ENCODE measurements around the gene KCTD2. TPM values are rescaled to one million over a fixed set of nuclear protein-coding genes. Genes with fewer than 3 reads are reported as not detected.
A peak's percentile ranks its signal among the peaks of the same experiment; 100 is the strongest.

KCTD2 gene
- total and polyA plus RNA-seq, 10 donors: 11.0 to 28.4 (median 25.2) TPM

GRCh38 chr17:75064460-75064859 lies 17.4 kb downstream of the KCTD2 start:
- Histone ChIP-seq H3K4me3 (no peak overlapping the region), H3K27ac (no peak overlapping the region), H3K4me1 (peaks cover 0 to 32% (median 10%) of the 10 kb centered on the region in 6 donors), H3K27me3 (replicated peaks in 1 of 7) (no peaks in the 10 kb centered on the region), H3K9me3 (no peaks in the 10 kb centered on the region), H3K36me3 (peaks cover 0 to 63% (median 45%) of the 10 kb centered on the region in 6 donors)
- DNase-seq: no peak
- 91 to 97% (median 94%) methylated on average over 8 of the region's 8 CpGs for WGBS, 5 donors
- TF ChIP-seq, protein P1, sequence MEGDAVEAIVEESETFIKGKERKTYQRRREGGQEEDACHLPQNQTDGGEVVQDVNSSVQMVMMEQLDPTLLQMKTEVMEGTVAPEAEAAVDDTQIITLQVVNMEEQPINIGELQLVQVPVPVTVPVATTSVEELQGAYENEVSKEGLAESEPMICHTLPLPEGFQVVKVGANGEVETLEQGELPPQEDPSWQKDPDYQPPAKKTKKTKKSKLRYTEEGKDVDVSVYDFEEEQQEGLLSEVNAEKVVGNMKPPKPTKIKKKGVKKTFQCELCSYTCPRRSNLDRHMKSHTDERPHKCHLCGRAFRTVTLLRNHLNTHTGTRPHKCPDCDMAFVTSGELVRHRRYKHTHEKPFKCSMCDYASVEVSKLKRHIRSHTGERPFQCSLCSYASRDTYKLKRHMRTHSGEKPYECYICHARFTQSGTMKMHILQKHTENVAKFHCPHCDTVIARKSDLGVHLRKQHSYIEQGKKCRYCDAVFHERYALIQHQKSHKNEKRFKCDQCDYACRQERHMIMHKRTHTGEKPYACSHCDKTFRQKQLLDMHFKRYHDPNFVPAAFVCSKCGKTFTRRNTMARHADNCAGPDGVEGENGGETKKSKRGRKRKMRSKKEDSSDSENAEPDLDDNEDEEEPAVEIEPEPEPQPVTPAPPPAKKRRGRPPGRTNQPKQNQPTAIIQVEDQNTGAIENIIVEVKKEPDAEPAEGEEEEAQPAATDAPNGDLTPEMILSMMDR (IDR thresholded peaks at IDR 0.05 in 8 of 11, conservative IDR thresholded peaks at IDR 0.05 in 3 of 11): no peak
- no peak for TF ChIP-seq POLR2AphosphoS5 (IDR thresholded peaks at IDR 0.05)
- no peak for TF ChIP-seq POLR2A (IDR thresholded peaks at IDR 0.05)
- intact Hi-C loops (cut with DNase I; ENCODE audit: low total_unique reads): no loop called here

- Histone ChIP-seq H3K4me1 (peaks cover 0 to 26% (median 7%) of the 10 kb centered on the region in 6 donors), H3K9me3 (no peaks in the 10 kb centered on the region), H3K36me3 (peaks cover 0 to 57% (median 42%) of the 10 kb centered on the region in 6 donors), H3K27ac (peak overlapping the region in 4 of 8 donors; percentile 30 to 60 (median 38)), H3K4me3 (no peak overlapping the region), H3K27me3 (replicated peaks in 1 of 7) (no peaks in the 10 kb centered on the region)
- TF ChIP-seq, protein P1 (IDR thresholded peaks at IDR 0.05 in 8 of 11, conservative IDR thresholded peaks at IDR 0.05 in 3 of 11): no peak
- TF ChIP-seq POLR2AphosphoS5 (IDR thresholded peaks at IDR 0.05): no peak
- TF ChIP-seq POLR2A (IDR thresholded peaks at IDR 0.05): no peak
- intact Hi-C loops (cut with DNase I; ENCODE audit: low total_unique reads): no loop called here
- 93 to 96% (median 95%) methylated on average over 16 to 18 of the region's 18 CpGs for WGBS, 5 donors
- no peak for DNase-seq
Measured at GRCh38 chr17:75064867-75065561, 18.0 kb downstream of the KCTD2 start.

- Histone ChIP-seq H3K36me3 (peaks cover 0 to 51% (median 39%) of the 10 kb centered on the region in 6 donors), H3K4me1 (peaks cover 0 to 21% (median 2%) of the 10 kb centered on the region in 6 donors), H3K27me3 (replicated peaks in 1 of 7) (no peaks in the 10 kb centered on the region), H3K9me3 (no peaks in the 10 kb centered on the region), H3K27ac (peak overlapping the region in 4 of 8 donors; percentile 30 to 60 (median 38)), H3K4me3 (no peak overlapping the region)
- peak; percentile 31 for DNase-seq
- intact Hi-C loops (cut with DNase I; ENCODE audit: low total_unique reads): no loop called here
- TF ChIP-seq, protein P1 (IDR thresholded peaks at IDR 0.05 in 8 of 11, conservative IDR thresholded peaks at IDR 0.05 in 3 of 11): no peak
- no peak for TF ChIP-seq POLR2AphosphoS5 (IDR thresholded peaks at IDR 0.05)
- WGBS, 5 donors: 63 to 69% (median 66%) methylated on average over 6 of the region's 6 CpGs
Measured at GRCh38 chr17:75065562-75066151, 18.6 kb downstream of the KCTD2 start.

DNA sequence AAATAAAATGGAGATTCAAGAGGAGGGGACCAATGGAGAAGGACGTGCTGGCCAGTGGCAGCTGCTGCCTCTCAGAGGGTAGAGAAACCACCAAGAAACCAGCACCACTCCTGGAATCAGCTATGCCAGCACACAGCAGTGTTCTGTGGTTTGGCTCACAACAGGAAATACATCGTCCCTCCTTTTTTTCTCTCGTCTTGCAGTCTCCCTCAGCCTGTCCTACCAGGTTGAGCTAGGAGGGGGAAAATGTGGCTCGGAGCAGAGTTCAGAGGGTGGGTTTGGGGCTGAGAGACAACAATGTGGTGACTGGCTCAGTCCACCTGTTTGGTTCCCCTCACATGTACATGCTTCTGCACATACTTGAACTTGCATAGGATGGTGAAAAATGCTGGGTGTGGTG lies 20.8 kb downstream of the KCTD2 start:
- 18 to 41% (median 31%) methylated on average over 4 of the region's 4 CpGs for WGBS, 5 donors

More for the DNA sequence above, 20.8 kb downstream of the KCTD2 start:
- Histone ChIP-seq H3K27me3 (replicated peaks in 1 of 7) (no peaks in the 10 kb centered on the region), H3K36me3 (peaks cover 0 to 29% (median 23%) of the 10 kb centered on the region in 6 donors), H3K9me3 (no peaks in the 10 kb centered on the region), H3K27ac (peak overlapping the region in 1 of 8 donors; percentile 22), H3K4me3 (no peak overlapping the region), H3K4me1 (peaks cover 0 to 21% (median 2%) of the 10 kb centered on the region in 6 donors)
- intact Hi-C loops (cut with DNase I; ENCODE audit: low total_unique reads): no loop called here
- TF ChIP-seq, protein P1 (IDR thresholded peaks at IDR 0.05 in 8 of 11, conservative IDR thresholded peaks at IDR 0.05 in 3 of 11): no peak
- TF ChIP-seq POLR2AphosphoS5 (IDR thresholded peaks at IDR 0.05) (no peak), POLR2A (IDR thresholded peaks at IDR 0.05) (no peak)
- peak; percentile 17 for DNase-seq

Data from spleen (tissue), 11 donors.